NCI-H526 (cell line): ENCODE results near the gene ACP4.
A peak's percentile ranks its signal among the peaks of the same experiment; 100 is the strongest.

ENCODE experiments used
- DNase-seq, 2 experiments: peaks; one replicate each; lab custom pipeline; 2025; lab: John Stamatoyannopoulos, UW

The ACP4 gene

DNA sequence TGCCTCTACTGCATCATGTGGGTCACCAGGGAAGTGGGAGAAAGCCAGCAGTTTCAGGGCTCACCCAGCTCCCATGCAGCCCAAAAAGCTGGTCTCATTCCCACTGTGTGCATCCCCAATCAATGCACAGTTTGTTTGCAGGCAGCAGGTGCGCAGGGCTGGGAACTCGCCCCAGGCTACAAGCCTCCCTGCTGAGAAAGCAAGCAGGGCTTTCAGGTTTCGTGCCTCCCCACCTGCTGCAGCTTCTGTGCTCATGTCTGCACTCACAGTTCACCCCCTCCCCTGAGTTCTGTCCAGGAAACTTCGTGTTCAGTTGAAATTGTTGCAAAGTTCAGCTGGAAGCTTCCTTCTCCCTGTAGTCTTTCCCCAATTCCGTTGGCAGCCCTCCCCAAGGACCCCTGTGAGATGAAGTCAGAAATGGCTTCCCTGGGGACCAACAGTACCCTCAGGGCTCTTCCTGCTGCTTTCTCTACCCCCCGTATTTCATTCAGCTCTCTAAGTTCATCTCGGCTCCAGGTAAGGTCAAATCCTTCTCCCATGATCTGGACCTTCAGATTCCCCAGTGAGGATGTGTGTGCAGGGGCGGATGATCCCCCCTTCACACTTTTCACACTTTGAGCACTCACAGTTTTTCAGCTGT is 54.2 kb downstream of the ACP4 start:
- peak in 1 of 2 experiments; percentile 46 for DNase-seq
